ENCODE data around the gene DNAH9. TPM values are rescaled to one million over a fixed set of nuclear protein-coding genes. Genes with fewer than 3 reads are reported as not detected.

DNAH9 gene
- total and polyA plus RNA-seq, 4 donors, result under 0.01 to 0.09 TPM; not detected in 2

DNA sequence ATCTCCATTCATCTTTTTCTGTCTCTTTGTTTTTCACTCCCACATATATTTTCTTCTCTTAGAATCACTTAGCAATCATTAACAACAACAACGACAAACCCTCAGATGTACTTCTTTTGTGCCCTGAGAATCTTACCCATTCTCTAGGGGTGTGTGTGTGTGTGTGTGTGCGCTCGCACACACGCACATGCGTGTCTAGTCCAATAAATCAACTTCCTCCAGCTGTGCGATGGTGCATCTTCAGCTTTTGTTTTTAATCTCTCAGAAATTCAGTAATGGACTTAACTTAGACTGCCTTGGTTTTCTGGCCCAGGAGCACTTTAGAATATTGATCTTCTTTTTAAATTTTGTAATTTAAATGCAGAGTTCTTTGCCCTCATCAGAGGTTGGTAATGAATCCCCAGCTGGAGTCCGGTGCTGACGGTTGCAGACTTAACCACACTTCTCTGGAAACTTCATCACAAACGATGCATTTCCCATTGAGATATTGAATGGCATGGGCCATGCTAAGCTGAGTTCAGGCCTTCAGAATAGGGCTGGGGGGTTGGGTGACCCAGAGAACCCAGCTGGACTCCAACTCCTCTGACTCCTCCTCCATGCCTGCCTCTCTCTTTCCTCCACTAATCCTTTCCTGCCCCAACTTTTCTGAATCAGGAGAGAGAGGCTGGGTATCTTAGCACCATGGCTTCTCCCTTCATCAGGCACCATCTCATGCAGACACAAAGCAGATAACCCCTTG is 205.1 kb downstream of the DNAH9 start:
- WGBS, result 72% methylated on average over 9 of the region's 9 CpGs
- TF ChIP-seq SP1 (IDR thresholded peaks at IDR 0.05), result no peak
- TF ChIP-seq FOXA1 (IDR thresholded peaks at IDR 0.05), result no peak
- TF ChIP-seq GABPA (IDR thresholded peaks at IDR 0.05 in 1 of 2, conservative IDR thresholded peaks at IDR 0.05 in 1 of 2), result no peak
- no peak for TF ChIP-seq HNF4G (IDR thresholded peaks at IDR 0.05)
- TF ChIP-seq, protein P1, sequence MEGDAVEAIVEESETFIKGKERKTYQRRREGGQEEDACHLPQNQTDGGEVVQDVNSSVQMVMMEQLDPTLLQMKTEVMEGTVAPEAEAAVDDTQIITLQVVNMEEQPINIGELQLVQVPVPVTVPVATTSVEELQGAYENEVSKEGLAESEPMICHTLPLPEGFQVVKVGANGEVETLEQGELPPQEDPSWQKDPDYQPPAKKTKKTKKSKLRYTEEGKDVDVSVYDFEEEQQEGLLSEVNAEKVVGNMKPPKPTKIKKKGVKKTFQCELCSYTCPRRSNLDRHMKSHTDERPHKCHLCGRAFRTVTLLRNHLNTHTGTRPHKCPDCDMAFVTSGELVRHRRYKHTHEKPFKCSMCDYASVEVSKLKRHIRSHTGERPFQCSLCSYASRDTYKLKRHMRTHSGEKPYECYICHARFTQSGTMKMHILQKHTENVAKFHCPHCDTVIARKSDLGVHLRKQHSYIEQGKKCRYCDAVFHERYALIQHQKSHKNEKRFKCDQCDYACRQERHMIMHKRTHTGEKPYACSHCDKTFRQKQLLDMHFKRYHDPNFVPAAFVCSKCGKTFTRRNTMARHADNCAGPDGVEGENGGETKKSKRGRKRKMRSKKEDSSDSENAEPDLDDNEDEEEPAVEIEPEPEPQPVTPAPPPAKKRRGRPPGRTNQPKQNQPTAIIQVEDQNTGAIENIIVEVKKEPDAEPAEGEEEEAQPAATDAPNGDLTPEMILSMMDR (IDR thresholded peaks at IDR 0.05; ENCODE audit: low read depth, low read length, missing input control), result no peak
- no peak for TF ChIP-seq FOXA2 (IDR thresholded peaks at IDR 0.05)
- TF ChIP-seq, protein P2, sequence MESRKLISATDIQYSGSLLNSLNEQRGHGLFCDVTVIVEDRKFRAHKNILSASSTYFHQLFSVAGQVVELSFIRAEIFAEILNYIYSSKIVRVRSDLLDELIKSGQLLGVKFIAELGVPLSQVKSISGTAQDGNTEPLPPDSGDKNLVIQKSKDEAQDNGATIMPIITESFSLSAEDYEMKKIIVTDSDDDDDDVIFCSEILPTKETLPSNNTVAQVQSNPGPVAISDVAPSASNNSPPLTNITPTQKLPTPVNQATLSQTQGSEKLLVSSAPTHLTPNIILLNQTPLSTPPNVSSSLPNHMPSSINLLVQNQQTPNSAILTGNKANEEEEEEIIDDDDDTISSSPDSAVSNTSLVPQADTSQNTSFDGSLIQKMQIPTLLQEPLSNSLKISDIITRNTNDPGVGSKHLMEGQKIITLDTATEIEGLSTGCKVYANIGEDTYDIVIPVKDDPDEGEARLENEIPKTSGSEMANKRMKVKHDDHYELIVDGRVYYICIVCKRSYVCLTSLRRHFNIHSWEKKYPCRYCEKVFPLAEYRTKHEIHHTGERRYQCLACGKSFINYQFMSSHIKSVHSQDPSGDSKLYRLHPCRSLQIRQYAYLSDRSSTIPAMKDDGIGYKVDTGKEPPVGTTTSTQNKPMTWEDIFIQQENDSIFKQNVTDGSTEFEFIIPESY (IDR thresholded peaks at IDR 0.05), result no peak
- no peak for TF ChIP-seq RAD21 (IDR thresholded peaks at IDR 0.05)
- TF ChIP-seq JUND (IDR thresholded peaks at IDR 0.05), result no peak
- TF ChIP-seq, protein P3, sequence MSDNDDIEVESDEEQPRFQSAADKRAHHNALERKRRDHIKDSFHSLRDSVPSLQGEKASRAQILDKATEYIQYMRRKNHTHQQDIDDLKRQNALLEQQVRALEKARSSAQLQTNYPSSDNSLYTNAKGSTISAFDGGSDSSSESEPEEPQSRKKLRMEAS (IDR thresholded peaks at IDR 0.05), result no peak
- TF ChIP-seq RXRA (IDR thresholded peaks at IDR 0.05), result no peak
- no peak for TF ChIP-seq TAF1 (conservative IDR thresholded peaks at IDR 0.05)
- TF ChIP-seq EGR1 (IDR thresholded peaks at IDR 0.05; ENCODE audit: low read depth in 2 of 2), result no peak
- TF ChIP-seq YY1 (IDR thresholded peaks at IDR 0.05), result no peak
- TF ChIP-seq, protein P4, sequence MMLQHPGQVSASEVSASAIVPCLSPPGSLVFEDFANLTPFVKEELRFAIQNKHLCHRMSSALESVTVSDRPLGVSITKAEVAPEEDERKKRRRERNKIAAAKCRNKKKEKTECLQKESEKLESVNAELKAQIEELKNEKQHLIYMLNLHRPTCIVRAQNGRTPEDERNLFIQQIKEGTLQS (IDR thresholded peaks at IDR 0.05), result no peak

DNA sequence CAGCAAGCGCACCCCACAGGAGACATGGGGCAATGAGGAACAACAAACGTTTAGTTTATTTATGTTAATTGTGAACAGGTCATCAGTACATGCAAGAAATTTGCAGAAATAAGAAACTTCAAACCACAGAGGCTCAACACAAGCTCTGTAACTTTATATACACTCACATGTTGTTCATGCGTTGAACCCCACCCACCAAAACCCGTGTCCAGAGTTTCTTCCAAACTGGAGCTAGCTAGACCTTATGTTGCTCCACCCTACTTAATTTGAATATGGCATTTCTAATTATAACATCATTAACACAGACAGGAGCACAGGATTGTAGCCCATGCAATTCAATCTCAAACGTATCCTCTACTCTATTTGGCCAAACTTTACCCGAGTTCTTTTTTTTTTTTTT is 206.9 kb downstream of the DNAH9 start:
- TF ChIP-seq SP1 (IDR thresholded peaks at IDR 0.05) (no peak), YY1 (IDR thresholded peaks at IDR 0.05) (no peak), JUND (IDR thresholded peaks at IDR 0.05) (no peak), TAF1 (conservative IDR thresholded peaks at IDR 0.05) (no peak), HNF4A (conservative IDR thresholded peaks at IDR 0.05) (no peak), RXRA (IDR thresholded peaks at IDR 0.05) (no peak), NR2F2 (IDR thresholded peaks at IDR 0.05) (no peak), GABPA (IDR thresholded peaks at IDR 0.05 in 1 of 2, conservative IDR thresholded peaks at IDR 0.05 in 1 of 2) (no peak), FOXA2 (IDR thresholded peaks at IDR 0.05) (no peak), RAD21 (IDR thresholded peaks at IDR 0.05) (no peak), EGR1 (IDR thresholded peaks at IDR 0.05; ENCODE audit: low read depth in 2 of 2) (no peak), FOXA1 (IDR thresholded peaks at IDR 0.05) (no peak)
- TF ChIP-seq, protein P3 (IDR thresholded peaks at IDR 0.05), result no peak
- TF ChIP-seq, protein P4 (IDR thresholded peaks at IDR 0.05), result no peak
- TF ChIP-seq, protein P1 (IDR thresholded peaks at IDR 0.05; ENCODE audit: low read depth, low read length, missing input control), result no peak
- TF ChIP-seq, protein P5, sequence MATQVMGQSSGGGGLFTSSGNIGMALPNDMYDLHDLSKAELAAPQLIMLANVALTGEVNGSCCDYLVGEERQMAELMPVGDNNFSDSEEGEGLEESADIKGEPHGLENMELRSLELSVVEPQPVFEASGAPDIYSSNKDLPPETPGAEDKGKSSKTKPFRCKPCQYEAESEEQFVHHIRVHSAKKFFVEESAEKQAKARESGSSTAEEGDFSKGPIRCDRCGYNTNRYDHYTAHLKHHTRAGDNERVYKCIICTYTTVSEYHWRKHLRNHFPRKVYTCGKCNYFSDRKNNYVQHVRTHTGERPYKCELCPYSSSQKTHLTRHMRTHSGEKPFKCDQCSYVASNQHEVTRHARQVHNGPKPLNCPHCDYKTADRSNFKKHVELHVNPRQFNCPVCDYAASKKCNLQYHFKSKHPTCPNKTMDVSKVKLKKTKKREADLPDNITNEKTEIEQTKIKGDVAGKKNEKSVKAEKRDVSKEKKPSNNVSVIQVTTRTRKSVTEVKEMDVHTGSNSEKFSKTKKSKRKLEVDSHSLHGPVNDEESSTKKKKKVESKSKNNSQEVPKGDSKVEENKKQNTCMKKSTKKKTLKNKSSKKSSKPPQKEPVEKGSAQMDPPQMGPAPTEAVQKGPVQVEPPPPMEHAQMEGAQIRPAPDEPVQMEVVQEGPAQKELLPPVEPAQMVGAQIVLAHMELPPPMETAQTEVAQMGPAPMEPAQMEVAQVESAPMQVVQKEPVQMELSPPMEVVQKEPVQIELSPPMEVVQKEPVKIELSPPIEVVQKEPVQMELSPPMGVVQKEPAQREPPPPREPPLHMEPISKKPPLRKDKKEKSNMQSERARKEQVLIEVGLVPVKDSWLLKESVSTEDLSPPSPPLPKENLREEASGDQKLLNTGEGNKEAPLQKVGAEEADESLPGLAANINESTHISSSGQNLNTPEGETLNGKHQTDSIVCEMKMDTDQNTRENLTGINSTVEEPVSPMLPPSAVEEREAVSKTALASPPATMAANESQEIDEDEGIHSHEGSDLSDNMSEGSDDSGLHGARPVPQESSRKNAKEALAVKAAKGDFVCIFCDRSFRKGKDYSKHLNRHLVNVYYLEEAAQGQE (IDR thresholded peaks at IDR 0.05), result no peak
- H3K4me1 ChIP-seq (ENCODE audit: control insufficient read depth in 4 of 4, insufficient read depth in 4 of 4, low read length in 3 of 4), result no peaks in the 10 kb centered on the region
- WGBS, result 81% methylated on average over 6 of the region's 6 CpGs

More for the DNA sequence above, 205.1 kb downstream of the DNAH9 start:
- no peaks in the 10 kb centered on the region for H3K4me1 ChIP-seq (ENCODE audit: control insufficient read depth in 4 of 4, insufficient read depth in 4 of 4, low read length in 3 of 4)
- H3K4me3 ChIP-seq (ENCODE audit: low read depth in 1 of 3, low read length in 3 of 3), result no peak overlapping the region
- no peak for DNase-seq (ENCODE audit: low spot score)
- H3K9ac ChIP-seq (ENCODE audit: low read depth in 1 of 2, low read length in 2 of 2), result no peak overlapping the region
- H3K27me3 ChIP-seq (ENCODE audit: control insufficient read depth in 4 of 4, insufficient read depth in 4 of 4, low read length in 3 of 4), result peaks cover 0 to 3% (median 1%) of the 10 kb centered on the region in 4 donors
- H3K36me3 ChIP-seq (ENCODE audit: control insufficient read depth in 4 of 4, insufficient read depth in 3 of 4, low read depth in 1 of 4, low read length in 3 of 4), result no peaks in the 10 kb centered on the region
- no peak overlapping the region for H3K27ac ChIP-seq (ENCODE audit: low read depth in 1 of 2, low read length in 2 of 2)
- H3K9me3 ChIP-seq (ENCODE audit: control insufficient read depth in 4 of 4, low read length in 3 of 4), result no peaks in the 10 kb centered on the region

More for the DNA sequence above, 206.9 kb downstream of the DNAH9 start:
- H3K27ac ChIP-seq (ENCODE audit: low read depth in 1 of 2, low read length in 2 of 2), result no peak overlapping the region
- DNase-seq (ENCODE audit: low spot score), result no peak
- H3K27me3 ChIP-seq (ENCODE audit: control insufficient read depth in 4 of 4, insufficient read depth in 4 of 4, low read length in 3 of 4), result peaks cover 0 to 3% (median 1%) of the 10 kb centered on the region in 4 donors
- H3K9me3 ChIP-seq (ENCODE audit: control insufficient read depth in 4 of 4, low read length in 3 of 4), result no peaks in the 10 kb centered on the region
- H3K36me3 ChIP-seq (ENCODE audit: control insufficient read depth in 4 of 4, insufficient read depth in 3 of 4, low read depth in 1 of 4, low read length in 3 of 4), result no peaks in the 10 kb centered on the region
- no peak overlapping the region for H3K4me3 ChIP-seq (ENCODE audit: low read depth in 1 of 3, low read length in 3 of 3)
- no peak overlapping the region for H3K9ac ChIP-seq (ENCODE audit: low read depth in 1 of 2, low read length in 2 of 2)

Measured in liver (tissue), 9 donors.